HG03460 (cell line): Measurements from ENCODE around the gene PPT2.
"Not testable (repeated sequence)": the region's sequence is repeated elsewhere in the genome, so short reads cannot be mapped to it uniquely, and the experiment has no call there.

Experiments used
- ATAC-seq: cut with Tn5 transposase; IDR thresholded peaks from one replicate; pipeline ENCODE4 v1.9.1; 2021; ENCODE audit not compliant: unreplicated experiment

PPT2 gene

GRCh38 chr6:32203426-32204267 is 49.7 kb downstream of the PPT2 start:
- ATAC-seq = no peak

GRCh38 chr6:32204268-32204715 is 50.4 kb downstream of the PPT2 start:
- no peak for ATAC-seq

DNA sequence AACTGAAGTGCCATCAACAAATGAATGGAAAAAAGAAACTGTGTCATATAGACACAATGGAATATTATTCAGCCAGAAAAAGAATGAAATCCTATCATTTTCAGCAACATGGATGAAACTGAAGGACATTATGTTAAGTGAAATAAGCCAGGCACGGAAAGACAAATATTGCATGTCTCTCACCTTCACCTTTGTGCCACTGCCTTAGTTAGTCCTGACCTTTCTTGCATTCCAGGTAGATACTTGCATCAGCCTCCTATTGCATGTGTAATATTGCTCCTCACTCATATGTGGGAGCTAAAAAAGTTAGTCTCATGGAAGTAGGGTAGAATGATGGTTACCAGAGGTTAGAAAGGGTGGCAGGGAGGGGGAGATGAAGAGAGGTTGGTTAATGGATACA is 55.1 kb downstream of the PPT2 start:
- no peak for ATAC-seq

DNA sequence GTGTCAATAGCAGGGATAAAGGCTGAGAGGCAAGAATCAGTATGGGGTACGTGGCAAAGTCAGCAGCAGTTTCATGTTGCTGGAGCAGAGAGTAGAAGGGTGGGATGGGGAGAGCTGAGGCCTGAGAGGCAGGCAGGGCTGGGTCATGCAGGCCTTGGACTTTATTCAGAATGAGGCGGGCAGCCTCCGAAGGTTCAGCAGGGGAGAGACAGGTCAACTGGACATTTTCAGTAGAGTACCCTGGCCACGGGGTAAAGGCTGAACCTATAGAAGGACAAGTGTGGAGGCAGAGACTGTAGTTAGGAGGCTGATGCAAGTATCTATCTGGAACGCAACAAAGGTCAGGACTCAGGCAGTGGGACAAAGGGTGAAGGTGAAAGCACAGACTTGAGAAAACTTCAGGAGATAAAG is 56.3 kb downstream of the PPT2 start:
- ATAC-seq = no peak

GRCh38 chr6:32211432-32211831 is 57.5 kb downstream of the PPT2 start:
- ATAC-seq = not testable (repeated sequence)

- ATAC-seq = no peak
Measured at GRCh38 chr6:32212076-32212760, 58.3 kb downstream of the PPT2 start.
